Ishikawa (cell line): ENCODE data around the gene MAP1A.

ENCODE experiments used
- CEBPB ChIP-seq: IDR thresholded peaks from 2 replicates; pipeline ENCODE4 v1.6.1; 2012
- CREB1 ChIP-seq: IDR thresholded peaks from 2 replicates; pipeline ENCODE4 v1.6.1; 2012; ENCODE audit warnings: low read depth
- EGR1 ChIP-seq: IDR thresholded peaks from 2 replicates; pipeline ENCODE4 v1.6.1; 2012
- FOXM1 ChIP-seq: IDR thresholded peaks from 2 replicates; pipeline ENCODE4 v1.6.1; 2012; ENCODE audit warnings: low read depth, borderline replicate concordance
- NFIC ChIP-seq: IDR thresholded peaks from 2 replicates; pipeline ENCODE4 v1.6.1; 2012
- RAD21 ChIP-seq: IDR thresholded peaks from 2 replicates; pipeline ENCODE4 v1.6.1; 2012; ENCODE audit warnings: low read depth
- TAF1 ChIP-seq: IDR thresholded peaks from 2 replicates; pipeline ENCODE4 v1.6.1; 2012; ENCODE audit warnings: low read depth, mild to moderate bottlenecking
- TCF12 ChIP-seq: IDR thresholded peaks from 2 replicates; pipeline ENCODE4 v1.6.1; 2012; ENCODE audit warnings: low read depth
- TEAD4 ChIP-seq: IDR thresholded peaks from 2 replicates; pipeline ENCODE4 v1.6.1; 2012
- YY1 ChIP-seq: IDR thresholded peaks from 2 replicates; pipeline ENCODE4 v1.6.1; 2012; ENCODE audit warnings: low read depth
- ZBTB7A ChIP-seq: IDR thresholded peaks from 2 replicates; pipeline ENCODE4 v1.6.1; 2012; ENCODE audit warnings: low read depth
- TF ChIP-seq, protein P1 (sequence below): IDR thresholded peaks from 2 replicates; pipeline ENCODE4 v1.6.1; 2012; ENCODE audit warnings: low read depth, mild to moderate bottlenecking
- TF ChIP-seq, protein P2 (sequence below): IDR thresholded peaks from 2 replicates; pipeline ENCODE4 v1.6.1; 2012

Gene MAP1A

DNA sequence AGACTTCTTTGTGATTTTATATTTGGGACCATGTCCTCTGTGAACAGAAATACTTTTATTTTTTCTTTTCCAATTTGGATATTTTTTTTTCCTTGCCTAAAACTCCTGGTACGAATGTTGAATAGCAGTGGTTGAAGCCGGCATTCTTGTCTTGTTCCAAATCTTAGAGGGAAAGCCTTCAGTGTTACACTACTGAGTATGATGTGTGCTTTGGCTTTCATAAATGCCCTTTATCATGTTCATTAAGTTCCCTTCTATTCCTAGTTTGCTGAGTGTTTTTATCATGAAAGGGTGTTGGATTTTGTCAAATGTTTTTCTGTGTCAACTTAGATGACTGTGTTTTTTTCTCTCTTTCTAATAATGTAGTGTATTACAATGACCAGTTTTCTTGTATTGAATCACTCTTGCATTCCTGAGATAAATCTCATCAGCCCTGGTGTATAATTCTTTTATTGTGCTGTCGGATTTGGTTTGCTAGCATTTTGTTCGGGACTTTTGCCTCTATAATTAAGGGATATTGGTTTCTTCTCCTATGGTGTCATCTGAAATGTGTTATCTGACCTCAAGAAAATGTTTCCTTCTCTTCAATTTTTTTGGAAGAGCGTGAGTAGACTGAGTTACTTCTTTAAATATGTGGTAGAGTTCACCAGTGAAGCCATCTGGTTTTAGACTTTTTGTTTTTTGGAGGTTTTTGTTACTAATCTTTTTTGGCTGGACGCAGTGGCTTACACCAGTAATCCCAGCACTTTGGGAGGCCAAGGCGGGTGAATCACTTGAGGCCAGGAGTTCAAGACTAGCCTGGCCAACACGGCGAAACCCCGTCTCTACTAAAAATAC lies 33.3 kb downstream of the MAP1A start:
- no peak for TF ChIP-seq YY1
- TF ChIP-seq TAF1: no peak
- TF ChIP-seq, protein P1, sequence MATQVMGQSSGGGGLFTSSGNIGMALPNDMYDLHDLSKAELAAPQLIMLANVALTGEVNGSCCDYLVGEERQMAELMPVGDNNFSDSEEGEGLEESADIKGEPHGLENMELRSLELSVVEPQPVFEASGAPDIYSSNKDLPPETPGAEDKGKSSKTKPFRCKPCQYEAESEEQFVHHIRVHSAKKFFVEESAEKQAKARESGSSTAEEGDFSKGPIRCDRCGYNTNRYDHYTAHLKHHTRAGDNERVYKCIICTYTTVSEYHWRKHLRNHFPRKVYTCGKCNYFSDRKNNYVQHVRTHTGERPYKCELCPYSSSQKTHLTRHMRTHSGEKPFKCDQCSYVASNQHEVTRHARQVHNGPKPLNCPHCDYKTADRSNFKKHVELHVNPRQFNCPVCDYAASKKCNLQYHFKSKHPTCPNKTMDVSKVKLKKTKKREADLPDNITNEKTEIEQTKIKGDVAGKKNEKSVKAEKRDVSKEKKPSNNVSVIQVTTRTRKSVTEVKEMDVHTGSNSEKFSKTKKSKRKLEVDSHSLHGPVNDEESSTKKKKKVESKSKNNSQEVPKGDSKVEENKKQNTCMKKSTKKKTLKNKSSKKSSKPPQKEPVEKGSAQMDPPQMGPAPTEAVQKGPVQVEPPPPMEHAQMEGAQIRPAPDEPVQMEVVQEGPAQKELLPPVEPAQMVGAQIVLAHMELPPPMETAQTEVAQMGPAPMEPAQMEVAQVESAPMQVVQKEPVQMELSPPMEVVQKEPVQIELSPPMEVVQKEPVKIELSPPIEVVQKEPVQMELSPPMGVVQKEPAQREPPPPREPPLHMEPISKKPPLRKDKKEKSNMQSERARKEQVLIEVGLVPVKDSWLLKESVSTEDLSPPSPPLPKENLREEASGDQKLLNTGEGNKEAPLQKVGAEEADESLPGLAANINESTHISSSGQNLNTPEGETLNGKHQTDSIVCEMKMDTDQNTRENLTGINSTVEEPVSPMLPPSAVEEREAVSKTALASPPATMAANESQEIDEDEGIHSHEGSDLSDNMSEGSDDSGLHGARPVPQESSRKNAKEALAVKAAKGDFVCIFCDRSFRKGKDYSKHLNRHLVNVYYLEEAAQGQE: no peak
- TF ChIP-seq ZBTB7A: no peak
- no peak for TF ChIP-seq CEBPB
- TF ChIP-seq, protein P2, sequence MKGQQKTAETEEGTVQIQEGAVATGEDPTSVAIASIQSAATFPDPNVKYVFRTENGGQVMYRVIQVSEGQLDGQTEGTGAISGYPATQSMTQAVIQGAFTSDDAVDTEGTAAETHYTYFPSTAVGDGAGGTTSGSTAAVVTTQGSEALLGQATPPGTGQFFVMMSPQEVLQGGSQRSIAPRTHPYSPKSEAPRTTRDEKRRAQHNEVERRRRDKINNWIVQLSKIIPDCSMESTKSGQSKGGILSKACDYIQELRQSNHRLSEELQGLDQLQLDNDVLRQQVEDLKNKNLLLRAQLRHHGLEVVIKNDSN: no peak

DNA sequence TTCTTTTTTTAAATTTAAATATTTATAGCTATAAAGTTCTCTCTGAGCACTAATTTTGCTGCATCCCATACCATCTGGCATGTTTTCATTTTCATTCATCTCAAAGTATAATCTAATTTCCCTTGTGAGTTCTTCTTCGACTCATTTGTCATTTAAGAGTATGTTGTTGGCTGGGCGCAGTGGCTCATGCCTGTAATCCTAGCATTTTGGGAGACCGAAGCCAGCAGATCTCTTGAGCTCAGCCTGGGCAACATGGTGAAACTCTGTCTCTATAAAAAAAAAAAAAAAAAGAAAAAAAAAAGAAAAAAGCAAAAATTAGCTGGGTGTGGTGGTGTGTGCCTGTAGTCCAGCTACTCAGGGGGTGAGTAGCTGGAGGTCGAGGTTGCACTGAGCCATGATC lies 34.8 kb downstream of the MAP1A start:
- TF ChIP-seq ZBTB7A (no peak), TEAD4 (no peak), RAD21 (no peak)
- TF ChIP-seq, protein P1: no peak
- TF ChIP-seq, protein P2: no peak

- TF ChIP-seq EGR1 (no peak), CREB1 (no peak), ZBTB7A (no peak), TCF12 (no peak), RAD21 (no peak), TEAD4 (no peak), FOXM1 (no peak), CEBPB (no peak), NFIC (no peak)
- TF ChIP-seq, protein P2: no peak
- TF ChIP-seq, protein P1: no peak
Measured at GRCh38 chr15:43552986-43553385, 35.6 kb downstream of the MAP1A start.
